ENCODE data around the gene ROPN1L. TPM values are rescaled to one million over a fixed set of nuclear protein-coding genes. Genes with fewer than 3 reads are reported as not detected.

The ROPN1L gene
- total and polyA plus RNA-seq, 10 of the 15 experiments (the other 5 are each of a cell fraction or from before 2014, with no cell fraction given): 0.07 to 0.38 (median 0.22) TPM; not detected in 6

DNA sequence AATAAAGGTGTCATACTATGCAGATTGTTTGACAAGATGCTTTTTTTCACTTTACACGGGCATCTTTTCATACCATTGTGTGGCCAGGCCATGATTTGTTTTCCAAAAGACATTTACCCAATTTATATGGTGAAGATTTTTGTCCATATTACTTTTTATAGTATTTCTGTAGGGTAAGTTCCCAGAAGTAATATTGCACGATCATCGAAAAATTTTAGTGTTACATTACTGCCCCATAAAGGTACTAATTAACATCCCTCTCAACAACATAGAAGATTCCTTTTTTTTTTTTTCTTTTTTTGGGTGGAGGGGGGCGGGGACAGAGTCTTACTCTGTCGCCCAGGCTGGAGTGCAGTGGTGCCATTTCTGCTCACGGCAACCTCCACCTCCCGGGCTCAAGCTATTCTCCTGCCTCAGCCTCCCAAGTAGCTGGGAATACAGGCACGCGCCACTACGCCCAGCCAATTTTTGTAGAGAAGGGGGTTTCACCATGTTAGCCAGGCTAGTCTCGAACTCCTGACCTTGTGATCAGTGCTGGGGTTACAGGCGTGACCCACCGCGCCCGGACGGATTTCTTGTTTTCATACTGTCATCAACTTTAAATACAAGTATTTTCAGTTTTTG is 1.2 kb upstream of the ROPN1L start (continued):
- TF ChIP-seq, protein P1, sequence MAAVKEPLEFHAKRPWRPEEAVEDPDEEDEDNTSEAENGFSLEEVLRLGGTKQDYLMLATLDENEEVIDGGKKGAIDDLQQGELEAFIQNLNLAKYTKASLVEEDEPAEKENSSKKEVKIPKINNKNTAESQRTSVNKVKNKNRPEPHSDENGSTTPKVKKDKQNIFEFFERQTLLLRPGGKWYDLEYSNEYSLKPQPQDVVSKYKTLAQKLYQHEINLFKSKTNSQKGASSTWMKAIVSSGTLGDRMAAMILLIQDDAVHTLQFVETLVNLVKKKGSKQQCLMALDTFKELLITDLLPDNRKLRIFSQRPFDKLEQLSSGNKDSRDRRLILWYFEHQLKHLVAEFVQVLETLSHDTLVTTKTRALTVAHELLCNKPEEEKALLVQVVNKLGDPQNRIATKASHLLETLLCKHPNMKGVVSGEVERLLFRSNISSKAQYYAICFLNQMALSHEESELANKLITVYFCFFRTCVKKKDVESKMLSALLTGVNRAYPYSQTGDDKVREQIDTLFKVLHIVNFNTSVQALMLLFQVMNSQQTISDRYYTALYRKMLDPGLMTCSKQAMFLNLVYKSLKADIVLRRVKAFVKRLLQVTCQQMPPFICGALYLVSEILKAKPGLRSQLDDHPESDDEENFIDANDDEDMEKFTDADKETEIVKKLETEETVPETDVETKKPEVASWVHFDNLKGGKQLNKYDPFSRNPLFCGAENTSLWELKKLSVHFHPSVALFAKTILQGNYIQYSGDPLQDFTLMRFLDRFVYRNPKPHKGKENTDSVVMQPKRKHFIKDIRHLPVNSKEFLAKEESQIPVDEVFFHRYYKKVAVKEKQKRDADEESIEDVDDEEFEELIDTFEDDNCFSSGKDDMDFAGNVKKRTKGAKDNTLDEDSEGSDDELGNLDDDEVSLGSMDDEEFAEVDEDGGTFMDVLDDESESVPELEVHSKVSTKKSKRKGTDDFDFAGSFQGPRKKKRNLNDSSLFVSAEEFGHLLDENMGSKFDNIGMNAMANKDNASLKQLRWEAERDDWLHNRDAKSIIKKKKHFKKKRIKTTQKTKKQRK (IDR thresholded peaks at IDR 0.05; ENCODE audit: low read depth, low read length): no peak
- TF ChIP-seq CREM (IDR thresholded peaks at IDR 0.05; ENCODE audit: low read depth) (no peak), TARDBP (IDR thresholded peaks at IDR 0.05; ENCODE audit: borderline replicate concordance) (no peak), MYB (IDR thresholded peaks at IDR 0.05; ENCODE audit: borderline replicate concordance, low read depth, low read length) (no peak), BRCA1 (IDR thresholded peaks at IDR 0.05; ENCODE audit: low read depth, low read length) (no peak), ZNF217 (IDR thresholded peaks at IDR 0.05) (no peak), LARP7 (IDR thresholded peaks at IDR 0.05) (no peak), MEF2B (IDR thresholded peaks at IDR 0.05; ENCODE audit: partially characterized antibody, poor library complexity, severe bottlenecking) (no peak)
- TF ChIP-seq, protein P2, sequence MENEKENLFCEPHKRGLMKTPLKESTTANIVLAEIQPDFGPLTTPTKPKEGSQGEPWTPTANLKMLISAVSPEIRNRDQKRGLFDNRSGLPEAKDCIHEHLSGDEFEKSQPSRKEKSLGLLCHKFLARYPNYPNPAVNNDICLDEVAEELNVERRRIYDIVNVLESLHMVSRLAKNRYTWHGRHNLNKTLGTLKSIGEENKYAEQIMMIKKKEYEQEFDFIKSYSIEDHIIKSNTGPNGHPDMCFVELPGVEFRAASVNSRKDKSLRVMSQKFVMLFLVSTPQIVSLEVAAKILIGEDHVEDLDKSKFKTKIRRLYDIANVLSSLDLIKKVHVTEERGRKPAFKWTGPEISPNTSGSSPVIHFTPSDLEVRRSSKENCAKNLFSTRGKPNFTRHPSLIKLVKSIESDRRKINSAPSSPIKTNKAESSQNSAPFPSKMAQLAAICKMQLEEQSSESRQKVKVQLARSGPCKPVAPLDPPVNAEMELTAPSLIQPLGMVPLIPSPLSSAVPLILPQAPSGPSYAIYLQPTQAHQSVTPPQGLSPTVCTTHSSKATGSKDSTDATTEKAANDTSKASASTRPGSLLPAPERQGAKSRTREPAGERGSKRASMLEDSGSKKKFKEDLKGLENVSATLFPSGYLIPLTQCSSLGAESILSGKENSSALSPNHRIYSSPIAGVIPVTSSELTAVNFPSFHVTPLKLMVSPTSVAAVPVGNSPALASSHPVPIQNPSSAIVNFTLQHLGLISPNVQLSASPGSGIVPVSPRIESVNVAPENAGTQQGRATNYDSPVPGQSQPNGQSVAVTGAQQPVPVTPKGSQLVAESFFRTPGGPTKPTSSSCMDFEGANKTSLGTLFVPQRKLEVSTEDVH (IDR thresholded peaks at IDR 0.05; ENCODE audit: low read depth, partially characterized antibody): no peak
- TF ChIP-seq, protein P3, sequence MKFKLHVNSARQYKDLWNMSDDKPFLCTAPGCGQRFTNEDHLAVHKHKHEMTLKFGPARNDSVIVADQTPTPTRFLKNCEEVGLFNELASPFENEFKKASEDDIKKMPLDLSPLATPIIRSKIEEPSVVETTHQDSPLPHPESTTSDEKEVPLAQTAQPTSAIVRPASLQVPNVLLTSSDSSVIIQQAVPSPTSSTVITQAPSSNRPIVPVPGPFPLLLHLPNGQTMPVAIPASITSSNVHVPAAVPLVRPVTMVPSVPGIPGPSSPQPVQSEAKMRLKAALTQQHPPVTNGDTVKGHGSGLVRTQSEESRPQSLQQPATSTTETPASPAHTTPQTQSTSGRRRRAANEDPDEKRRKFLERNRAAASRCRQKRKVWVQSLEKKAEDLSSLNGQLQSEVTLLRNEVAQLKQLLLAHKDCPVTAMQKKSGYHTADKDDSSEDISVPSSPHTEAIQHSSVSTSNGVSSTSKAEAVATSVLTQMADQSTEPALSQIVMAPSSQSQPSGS (IDR thresholded peaks at IDR 0.05; ENCODE audit: low read length): no peak

Data from GM12878 (cell line).